GM18873 (cell line): ENCODE results near the gene PTS.

Experiments
- ATAC-seq: cut with Tn5 transposase; IDR thresholded peaks from one replicate; pipeline ENCODE4 v1.9.1; 2021; ENCODE audit warnings: mild to moderate bottlenecking, moderate library complexity, moderate number of reproducible peaks; ENCODE audit not compliant: unreplicated experiment, low FRiP score

PTS gene

GRCh38 chr11:112219476-112220232 is 6.6 kb upstream of the PTS start:
- ATAC-seq = peak; percentile 86

GRCh38 chr11:112221274-112221835 is 4.9 kb upstream of the PTS start:
- no peak for ATAC-seq

- ATAC-seq = no peak
Observed at GRCh38 chr11:112222303-112222702, 3.9 kb upstream of the PTS start.

- no peak for ATAC-seq
Observed at GRCh38 chr11:112223121-112223520, 3.1 kb upstream of the PTS start.

GRCh38 chr11:112223754-112224532 is 2.3 kb upstream of the PTS start:
- ATAC-seq = no peak

GRCh38 chr11:112225753-112226061 is 521 bp upstream of the PTS start:
- ATAC-seq = no peak

GRCh38 chr11:112226831-112227401 is 688 bp downstream of the PTS start:
- ATAC-seq = peak; percentile 38

GRCh38 chr11:112227471-112227870 is 1.2 kb downstream of the PTS start:
- no peak for ATAC-seq

- ATAC-seq = no peak
Observed at GRCh38 chr11:112228706-112229105, 2.5 kb downstream of the PTS start.

- ATAC-seq = no peak
Observed at GRCh38 chr11:112229159-112229558, 2.9 kb downstream of the PTS start.

- ATAC-seq = no peak
Observed at GRCh38 chr11:112229746-112230433, 3.7 kb downstream of the PTS start.

GRCh38 chr11:112231952-112232351 is 5.7 kb downstream of the PTS start:
- ATAC-seq = no peak

- ATAC-seq = no peak
Observed at GRCh38 chr11:112235750-112236390, 9.6 kb downstream of the PTS start.

GRCh38 chr11:112237451-112237850 is 11.2 kb downstream of the PTS start:
- ATAC-seq = no peak

GRCh38 chr11:112238041-112238440 is 11.8 kb downstream of the PTS start:
- no peak for ATAC-seq

GRCh38 chr11:112241486-112241885 is 15.3 kb downstream of the PTS start:
- no peak for ATAC-seq

GRCh38 chr11:112247201-112247600 is 21.0 kb downstream of the PTS start:
- no peak for ATAC-seq

GRCh38 chr11:112248201-112248600 is 22.0 kb downstream of the PTS start:
- ATAC-seq = no peak

GRCh38 chr11:112249871-112250610 is 23.8 kb downstream of the PTS start:
- ATAC-seq = no peak
